ENCODE results near the gene SVOP. TPM values are rescaled to one million over a fixed set of nuclear protein-coding genes. Genes with fewer than 3 reads are reported as not detected.

SVOP gene
- total and polyA plus RNA-seq, 2 of the 8 experiments (the other 6 are each of a cell fraction or from before 2014, with no cell fraction given) = 0.06 TPM; not detected in 1

DNA sequence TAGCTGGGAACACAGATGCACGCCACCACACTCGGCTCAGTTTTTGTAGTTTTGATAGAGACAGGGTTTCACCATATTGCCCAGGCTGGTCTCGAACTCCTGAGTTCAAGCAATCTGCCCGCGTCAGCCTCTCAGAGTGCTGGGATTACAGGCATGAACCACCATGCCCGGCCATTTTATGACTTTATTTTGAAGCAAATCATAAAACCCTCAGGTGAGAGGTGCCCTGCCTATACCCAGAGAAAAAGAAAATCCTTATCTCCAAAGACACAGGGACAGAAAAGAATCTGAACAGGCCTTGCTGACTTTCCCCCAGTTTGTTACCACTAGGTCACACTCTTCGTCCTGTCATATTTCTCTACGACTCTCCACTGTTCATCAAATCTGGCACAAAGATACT, 92.2 kb downstream of the SVOP start:
- Histone ChIP-seq H2BK5ac (ENCODE audit: low read depth, low read length) (no peak overlapping the region), H3K23ac (ENCODE audit: insufficient read length) (no peak overlapping the region), H3K4me2 (ENCODE audit: insufficient read depth in 1 of 2, low read depth in 2 of 2, low read length in 2 of 2) (no peak overlapping the region), H4K20me1 (replicated peaks in 1 of 2; ENCODE audit: control insufficient read depth in 1 of 2, insufficient read depth in 2 of 2, low read length in 2 of 2) (no peaks in the 10 kb centered on the region), H3K36me3 (ENCODE audit: control insufficient read depth in 2 of 4, insufficient read depth in 4 of 4, low read length in 3 of 4) (no peaks in the 10 kb centered on the region), H3K14ac (ENCODE audit: insufficient read length) (no peak overlapping the region), H3K27me3 (replicated peaks in 1 of 4; ENCODE audit: control insufficient read depth in 3 of 4, extremely low read depth in 1 of 4, insufficient read depth in 3 of 4, low read length in 3 of 4) (no peaks in the 10 kb centered on the region), H2BK20ac (ENCODE audit: low read length) (no peak overlapping the region), H3K56ac (replicated peaks; ENCODE audit: insufficient read length, low read depth, low read length) (no peak overlapping the region), H3K4me1 (replicated peaks in 1 of 4; ENCODE audit: control insufficient read depth in 3 of 4, insufficient read depth in 4 of 4, low read length in 3 of 4) (peaks cover 0 to 4% (median 0%) of the 10 kb centered on the region in 4 experiments; a peak in 2 of 7 replicates), H3K79me2 (ENCODE audit: control insufficient read depth in 1 of 2, insufficient read depth in 2 of 2, low read length in 2 of 2) (no peaks in the 10 kb centered on the region), H3K9me3 (ENCODE audit: insufficient read depth in 2 of 2, low read depth in 1 of 2, low read length in 1 of 2) (peaks cover 3 to 6% of the 10 kb centered on the region in 2 experiments; a peak in 2 of 4 replicates), H4K5ac (ENCODE audit: insufficient read length, low read depth, low read length) (no peak overlapping the region), H2BK120ac (replicated peaks; ENCODE audit: low read depth, low read length) (no peak overlapping the region), H2AFZ (ENCODE audit: low read length) (no peak overlapping the region; the same call in 1 of the 2 replicates), H4K91ac (replicated peaks; ENCODE audit: insufficient read length, low read length) (no peak overlapping the region), H3K23me2 (ENCODE audit: low read depth, low read length) (no peaks in the 10 kb centered on the region), H2BK12ac (ENCODE audit: low read depth, low read length) (no peak overlapping the region), H3K4me3 (ENCODE audit: extremely low read depth in 1 of 4, insufficient read depth in 2 of 4, low read depth in 3 of 4, low read length in 4 of 4) (no peak overlapping the region), H3K4ac (replicated peaks; ENCODE audit: insufficient read length, low read depth, low read length) (no peak overlapping the region), H3K18ac (ENCODE audit: extremely low read depth, low read length) (no peak overlapping the region), H3K79me1 (ENCODE audit: low read depth, low read length) (no peaks in the 10 kb centered on the region), H4K8ac (ENCODE audit: extremely low read depth, insufficient read depth, low read length) (no peak overlapping the region), H3K27ac (ENCODE audit: low read depth, low read length) (no peak overlapping the region), H2AK5ac (ENCODE audit: low read depth, low read length) (no peak overlapping the region), H3K9ac (replicated peaks in 1 of 4; ENCODE audit: extremely low read depth in 1 of 4, low read depth in 3 of 4, low read length in 3 of 4) (no peak overlapping the region), H2BK15ac (ENCODE audit: low read length) (no peak overlapping the region)
- TF ChIP-seq KDM5A (IDR thresholded peaks at IDR 0.05; ENCODE audit: low read length) (no peak), SP2 (IDR thresholded peaks at IDR 0.05; ENCODE audit: low read length) (no peak), ZNF274 (IDR thresholded peaks at IDR 0.05; ENCODE audit: borderline replicate concordance, extremely low read depth, low read length) (no peak), EP300 (IDR thresholded peaks at IDR 0.05; ENCODE audit: borderline replicate concordance in 1 of 2, low read depth in 2 of 2, low read length in 2 of 2) (no peak)
- TF ChIP-seq, protein P1, sequence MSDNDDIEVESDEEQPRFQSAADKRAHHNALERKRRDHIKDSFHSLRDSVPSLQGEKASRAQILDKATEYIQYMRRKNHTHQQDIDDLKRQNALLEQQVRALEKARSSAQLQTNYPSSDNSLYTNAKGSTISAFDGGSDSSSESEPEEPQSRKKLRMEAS (IDR thresholded peaks at IDR 0.05) = no peak
- DNase-seq (ENCODE audit: low read depth in 1 of 2, low spot score in 2 of 2) (no peak), FAIRE-seq (no peak)
- WGBS, 2 experiments (ENCODE audit: extremely low coverage in 1 of 2, insufficient coverage in 1 of 2, insufficient read length in 1 of 2, insufficient replicate concordance in 2 of 2, low coverage in 1 of 2, low lambda C conversion rate in 2 of 2, missing lambda C conversion rate in 1 of 2) = 85% methylated on average over 8 of the region's 8 CpGs; no CpG with 5 or more reads in 1 of the 2 experiments
- CTCF ChIA-PET (ENCODE audit: partially characterized antibody) = no interaction called here
- POLR2A ChIA-PET (ENCODE audit: partially characterized antibody) = no interaction called here
